ENCODE results near the gene KDM4F.

Gene KDM4F

GRCh38 chr11:95091663-95092180 is 42.5 kb downstream of the KDM4F start:
- no peak for DNase-seq (ENCODE audit: low spot score)

GRCh38 chr11:95092549-95093324 is 43.5 kb downstream of the KDM4F start:
- peak; percentile 29 for DNase-seq (ENCODE audit: low spot score)

- DNase-seq (ENCODE audit: low spot score): no peak
These were observed 44.3 kb downstream of the KDM4F start for GRCh38 chr11:95093548-95093947.

GRCh38 chr11:95095858-95096587 is 46.8 kb downstream of the KDM4F start:
- DNase-seq (ENCODE audit: low spot score): no peak

- no peak for DNase-seq (ENCODE audit: low spot score)
These were observed 48.0 kb downstream of the KDM4F start for GRCh38 chr11:95097209-95097608.

- DNase-seq (ENCODE audit: low spot score): no peak
These were observed 49.6 kb downstream of the KDM4F start for GRCh38 chr11:95098826-95099225.

- DNase-seq (ENCODE audit: low spot score): no peak
These were observed 51.0 kb downstream of the KDM4F start for GRCh38 chr11:95100191-95100648.
